Dermis microvascular lymphatic vessel endothelial cell (primary cell): ENCODE measurements around the gene LAMA2. TPM values are rescaled to one million over a fixed set of nuclear protein-coding genes. Genes with fewer than 3 reads are reported as not detected.

Experiments
- DNase-seq, 2 donors: peaks; one replicate each; pipeline versions ENCODE4 v3.0.0 to v3.0.0-alpha.2; 2010; ENCODE audit warnings: low read depth in 2 of 2
- total RNA-seq: library from RNA; depleted of rRNA; stranded (reverse); fragments of >200 nt; gene quantifications from 2 replicates; pipeline ENCODE4 v1.2.1, GENCODE V29; 2014

Gene LAMA2
- total RNA-seq, 1 donor from 2014 or later: 0.64 TPM

- DNase-seq: peak in 1 of 2 donors; percentile 40
These were observed 298.1 kb downstream of the LAMA2 start for GRCh38 chr6:129181001-129181400.

DNA sequence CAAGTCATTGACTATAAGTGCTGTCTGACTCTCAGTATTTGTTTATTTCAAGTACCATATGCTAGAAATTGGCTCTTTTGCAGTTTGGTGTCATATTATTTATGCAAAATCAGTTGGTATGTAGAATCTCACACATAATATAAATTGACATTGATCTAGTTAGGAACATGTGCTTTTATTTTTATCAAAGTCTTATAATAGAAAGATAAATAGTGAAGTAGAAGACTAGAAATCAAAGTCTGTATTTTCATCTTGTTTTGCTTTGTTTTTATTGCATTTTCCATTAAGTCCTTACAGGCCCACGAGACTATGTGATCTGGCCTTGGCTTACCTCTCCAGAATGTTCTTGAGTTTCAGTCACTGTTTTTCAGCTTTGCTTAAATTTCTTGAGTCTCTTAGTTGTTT lies 300.3 kb downstream of the LAMA2 start:
- DNase-seq: no peak

DNA sequence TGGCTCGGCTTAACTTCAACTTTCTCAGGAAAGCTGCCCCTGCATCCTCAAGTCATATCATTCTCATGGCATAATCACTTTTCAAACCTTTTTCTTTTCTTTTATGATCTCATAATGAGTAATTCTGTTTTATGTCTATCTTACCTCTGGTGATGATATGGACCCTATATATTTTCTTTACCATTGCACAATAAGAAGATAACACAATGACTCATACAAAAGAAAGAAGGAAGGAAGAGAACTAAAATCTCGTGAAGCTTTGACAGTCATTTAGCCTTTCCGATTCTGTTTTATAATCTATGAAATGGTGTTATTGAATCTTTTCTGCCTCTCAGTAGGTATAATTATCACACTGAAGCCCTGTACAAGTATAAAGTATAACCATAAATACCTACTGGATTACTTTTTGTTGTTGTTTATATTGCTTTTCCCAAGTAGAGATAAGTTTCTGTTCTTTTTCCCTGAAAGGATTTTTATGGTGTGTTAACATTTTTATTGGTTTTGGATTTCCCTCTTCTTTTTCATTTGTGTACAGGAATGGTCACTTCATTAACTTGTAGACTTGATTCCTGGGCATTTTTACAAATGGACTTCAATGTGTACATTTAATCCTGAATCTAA lies 300.9 kb downstream of the LAMA2 start:
- DNase-seq: peak in 1 of 2 donors; percentile 10

GRCh38 chr6:129184324-129184723 lies 301.4 kb downstream of the LAMA2 start:
- no peak for DNase-seq

DNA sequence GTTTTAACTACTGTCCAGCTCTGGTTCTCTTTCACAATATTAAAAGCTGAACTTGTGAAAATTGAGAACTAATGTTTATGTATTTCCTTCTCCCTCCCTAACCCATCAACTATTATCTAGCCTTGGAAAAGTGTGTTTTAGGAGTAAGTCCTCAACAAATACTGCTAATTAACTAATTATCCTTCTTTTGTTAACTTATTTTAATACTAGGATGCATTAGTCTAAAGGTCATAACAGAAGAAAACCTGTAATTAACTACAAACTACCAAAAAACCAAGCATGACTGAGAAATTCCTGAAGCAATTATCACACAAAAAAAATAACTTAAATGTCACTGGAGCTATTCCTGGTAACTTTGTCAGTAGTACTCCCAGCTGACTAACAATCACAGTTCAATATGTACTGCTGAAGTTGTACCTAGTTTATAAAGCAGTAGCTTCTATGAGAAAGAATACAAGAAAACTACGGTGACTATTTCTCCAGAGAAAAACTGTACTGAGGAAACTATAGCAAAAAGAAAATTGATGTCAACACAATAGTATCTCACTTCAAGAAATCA lies 301.9 kb downstream of the LAMA2 start:
- no peak for DNase-seq

DNA sequence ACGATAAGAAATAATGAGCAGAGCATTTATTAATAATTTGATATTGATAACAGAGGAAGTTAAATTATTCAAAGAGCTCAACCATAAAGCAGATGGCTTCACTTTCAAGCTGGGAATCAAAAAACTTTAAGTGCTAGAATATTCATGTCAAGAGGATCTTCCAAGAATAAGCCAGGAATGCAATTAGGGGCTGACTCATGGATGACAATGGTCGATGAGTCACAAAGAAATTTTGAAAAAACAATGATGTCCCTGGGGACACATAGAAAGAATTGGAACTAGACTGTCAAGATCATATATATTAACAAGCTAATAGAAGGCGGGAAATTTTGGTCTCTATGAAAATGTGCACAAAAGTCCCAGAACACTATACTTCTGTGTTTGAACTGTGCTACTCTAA lies 304.1 kb downstream of the LAMA2 start:
- peak in 1 of 2 donors; percentile 76 for DNase-seq

- no peak for DNase-seq
These were observed 305.4 kb downstream of the LAMA2 start for GRCh38 chr6:129188306-129188705.

- no peak for DNase-seq
These were observed 305.9 kb downstream of the LAMA2 start for GRCh38 chr6:129188795-129189194.

- DNase-seq: no peak
These were observed 306.3 kb downstream of the LAMA2 start for GRCh38 chr6:129189266-129189665.

DNA sequence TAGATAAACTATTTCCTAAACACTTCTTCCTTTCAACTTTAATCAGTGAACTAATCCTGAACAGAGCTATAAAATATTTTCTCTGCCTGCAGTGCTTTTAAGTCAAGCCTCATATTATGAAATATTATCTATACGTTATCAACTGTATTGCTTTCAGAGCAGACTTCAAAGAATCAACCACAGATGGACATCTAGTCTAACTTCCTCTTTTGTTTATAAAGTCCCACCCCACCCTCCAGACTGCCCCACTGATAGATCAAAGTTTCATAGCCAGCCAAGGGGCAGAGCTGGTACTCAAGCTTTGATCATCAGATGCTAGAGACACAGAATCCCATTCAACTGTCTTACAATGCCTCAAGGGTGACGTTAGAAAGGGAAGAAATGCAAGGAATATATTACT lies 308.3 kb downstream of the LAMA2 start:
- DNase-seq: no peak

GRCh38 chr6:129192458-129192989 lies 309.6 kb downstream of the LAMA2 start:
- DNase-seq: no peak

DNA sequence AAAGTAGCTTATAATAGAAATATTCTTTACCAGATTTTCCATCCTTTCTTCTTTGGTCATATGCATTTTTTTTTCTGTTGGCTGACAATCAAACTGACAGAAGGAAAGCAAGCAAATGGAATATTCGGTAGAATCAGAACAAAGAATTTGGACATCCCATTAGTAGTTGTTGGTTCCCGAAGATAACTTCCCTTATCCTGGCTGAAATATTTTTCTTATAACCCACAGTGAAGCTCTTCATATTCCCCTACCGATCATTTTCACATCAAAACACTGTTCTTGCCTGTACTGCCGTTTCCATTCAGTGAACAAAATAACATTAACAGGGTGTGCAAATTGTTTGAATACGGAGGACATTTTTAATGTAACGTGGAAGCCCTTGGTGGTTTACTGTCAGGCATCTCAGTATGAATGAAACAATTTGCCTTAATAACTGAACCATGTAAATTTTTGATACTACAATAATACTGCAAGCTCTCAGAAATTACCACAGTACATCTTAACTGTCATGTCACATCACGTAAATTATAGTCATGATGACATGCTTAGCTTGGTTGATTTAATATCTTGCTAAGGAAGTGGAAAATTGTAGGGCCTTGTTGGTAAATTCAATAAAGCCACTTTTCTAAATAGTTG lies 311.5 kb downstream of the LAMA2 start:
- no peak for DNase-seq

- no peak for DNase-seq
These were observed 312.2 kb downstream of the LAMA2 start for GRCh38 chr6:129195161-129195560.

GRCh38 chr6:129195643-129196042 lies 312.7 kb downstream of the LAMA2 start:
- DNase-seq: no peak

DNA sequence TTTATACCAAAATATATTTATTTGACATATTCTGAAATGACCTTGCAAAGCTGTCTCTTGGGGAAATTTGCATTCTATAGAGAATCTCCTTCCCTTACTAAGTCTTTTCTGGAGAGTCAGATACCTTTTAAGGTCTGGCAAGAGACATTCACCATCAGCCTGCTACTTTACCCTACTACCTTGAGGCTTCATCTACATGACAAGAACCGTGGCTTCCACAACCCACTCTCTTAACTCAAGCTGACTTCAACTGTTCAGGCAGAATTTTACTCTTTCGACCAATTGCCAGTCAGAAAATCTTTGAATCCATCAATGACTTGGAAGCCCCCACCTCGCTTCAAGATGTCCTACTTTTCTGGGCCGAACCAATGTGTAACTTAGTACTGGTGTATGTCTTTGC lies 314.2 kb downstream of the LAMA2 start:
- DNase-seq: no peak

DNA sequence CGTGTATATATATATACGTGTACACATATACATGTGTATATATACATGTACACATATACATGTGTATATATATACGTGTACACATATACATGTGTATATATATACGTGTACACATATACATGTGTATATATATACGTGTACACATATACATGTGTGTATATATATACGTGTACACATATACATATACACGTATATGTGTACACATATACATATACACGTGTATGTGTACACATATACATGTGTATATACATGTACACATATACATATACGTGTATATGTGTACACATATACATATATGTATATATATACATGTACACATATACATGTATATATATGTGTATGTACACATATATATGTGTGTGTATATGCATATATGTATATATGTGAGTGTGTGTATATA lies 317.2 kb downstream of the LAMA2 start:
- DNase-seq: no peak

GRCh38 chr6:129203190-129203900 lies 320.4 kb downstream of the LAMA2 start:
- DNase-seq: no peak

- DNase-seq: no peak
These were observed 323.9 kb downstream of the LAMA2 start for GRCh38 chr6:129206821-129207220.

DNA sequence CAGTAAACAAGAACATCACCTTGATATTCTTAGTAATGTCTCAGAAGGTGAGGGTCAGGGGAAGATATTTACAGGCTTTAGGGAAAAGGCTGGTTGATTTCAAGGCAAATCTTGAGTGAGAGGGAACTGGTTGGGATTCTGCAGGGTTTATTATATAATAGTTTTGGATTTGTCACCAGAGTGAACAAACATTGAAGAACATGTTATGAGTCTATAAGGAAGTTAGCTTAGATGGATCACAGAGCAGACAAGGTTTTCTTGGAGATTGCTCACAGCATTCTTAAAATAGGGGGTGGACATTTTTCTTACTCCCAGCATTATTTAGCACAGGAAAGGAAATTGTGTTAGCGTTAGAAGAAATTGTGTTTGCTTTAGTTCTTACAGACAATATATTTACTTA lies 324.9 kb downstream of the LAMA2 start:
- no peak for DNase-seq

DNA sequence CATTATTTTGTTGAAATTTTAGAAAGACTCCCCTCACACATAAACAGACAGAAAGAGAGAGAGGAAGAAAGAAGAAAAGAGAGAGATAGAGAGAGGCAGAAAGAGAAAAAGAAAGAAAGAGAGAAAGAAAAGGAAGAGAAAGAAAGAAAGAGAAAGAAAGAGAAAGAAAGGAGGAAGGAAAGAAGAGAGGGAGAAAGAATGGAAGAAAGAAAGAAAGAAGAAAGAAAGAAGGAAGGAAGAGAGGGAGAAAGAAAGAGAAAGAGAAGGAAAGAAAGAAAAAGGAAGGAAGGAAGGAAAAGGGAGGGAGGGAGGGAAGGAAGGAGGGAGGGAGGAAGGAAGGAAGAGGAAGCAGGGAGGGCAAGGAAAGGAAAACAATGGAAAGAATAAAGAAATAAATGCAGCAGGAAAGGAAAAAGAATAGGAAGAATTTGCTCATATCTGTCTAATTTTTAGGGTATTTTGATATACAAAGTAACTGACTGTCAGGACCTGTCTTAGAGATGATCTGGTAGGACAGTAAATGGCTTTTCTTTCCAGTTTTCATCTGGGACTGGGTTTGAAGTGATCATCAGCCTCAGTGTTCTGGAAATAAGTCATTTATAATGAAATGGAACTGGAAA lies 325.6 kb downstream of the LAMA2 start:
- no peak for DNase-seq

DNA sequence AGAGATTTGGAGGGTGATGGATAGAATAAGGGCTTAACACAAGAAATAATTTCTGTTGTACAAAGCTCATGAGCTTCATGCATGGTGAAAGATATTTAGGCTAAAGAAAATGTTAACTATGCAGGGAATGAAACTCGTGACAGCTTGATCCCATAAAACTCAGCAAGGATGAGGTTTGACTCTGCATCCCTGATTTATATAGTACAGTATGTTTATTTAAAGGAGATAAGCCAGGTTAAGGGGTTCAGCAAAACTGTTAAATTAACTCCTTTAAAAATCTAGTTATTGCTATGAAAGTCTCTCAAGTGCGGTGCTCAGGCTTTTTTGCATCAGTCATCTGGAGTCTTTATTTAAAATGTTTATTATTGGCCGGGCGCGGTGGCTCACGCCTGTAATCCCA lies 326.4 kb downstream of the LAMA2 start:
- DNase-seq: no peak

DNA sequence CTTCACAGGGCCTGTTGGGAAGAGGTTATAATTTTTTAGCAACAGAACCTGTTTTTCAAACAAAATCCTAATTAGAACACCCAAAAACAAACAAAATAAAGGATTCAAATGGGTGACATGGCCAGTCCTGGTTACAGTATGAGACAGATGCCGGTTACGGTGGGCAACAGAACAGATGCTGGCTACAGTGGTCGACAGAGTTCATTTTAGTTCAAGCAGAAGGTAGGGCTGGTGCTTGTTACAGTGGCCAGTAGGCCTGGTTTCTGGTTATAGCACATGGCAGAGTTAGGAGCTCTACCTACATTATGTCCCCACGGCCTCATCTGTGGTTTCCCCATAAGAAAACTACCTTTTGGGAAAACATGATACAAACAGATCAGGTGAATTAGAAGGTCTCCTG lies 327.7 kb downstream of the LAMA2 start:
- no peak for DNase-seq
